ENCODE results near the gene GPC5.

GPC5 gene

DNA sequence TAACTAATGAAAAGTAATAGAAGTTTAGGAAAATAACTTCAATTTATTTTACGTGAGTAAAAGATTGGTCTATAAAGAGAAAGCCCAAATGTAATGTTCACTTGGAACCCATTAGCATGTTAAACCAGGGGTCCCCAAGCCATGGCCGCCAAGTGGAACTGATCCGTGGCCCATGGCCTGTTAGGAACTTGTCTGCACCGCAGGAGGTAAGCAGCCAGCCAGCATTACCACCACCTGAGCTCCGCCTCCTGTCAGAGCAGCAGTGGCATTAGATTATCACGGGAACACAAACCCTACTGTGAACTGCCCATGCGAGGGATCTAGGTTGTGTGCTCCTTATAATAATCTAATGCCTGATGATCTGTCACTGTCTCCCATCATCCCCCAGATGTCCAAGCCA is 1009.4 kb downstream of the GPC5 start:
- DNase-seq (ENCODE audit: extremely low read depth, insufficient read length) = no peak
- no peaks in the 10 kb centered on the region for H3K27me3 ChIP-seq (replicated peaks; ENCODE audit: control insufficient read depth, insufficient read depth, low read length)
- H3K4me3 ChIP-seq (replicated peaks; ENCODE audit: low read depth, low read length) = no peak overlapping the region
- TF ChIP-seq, protein P1, sequence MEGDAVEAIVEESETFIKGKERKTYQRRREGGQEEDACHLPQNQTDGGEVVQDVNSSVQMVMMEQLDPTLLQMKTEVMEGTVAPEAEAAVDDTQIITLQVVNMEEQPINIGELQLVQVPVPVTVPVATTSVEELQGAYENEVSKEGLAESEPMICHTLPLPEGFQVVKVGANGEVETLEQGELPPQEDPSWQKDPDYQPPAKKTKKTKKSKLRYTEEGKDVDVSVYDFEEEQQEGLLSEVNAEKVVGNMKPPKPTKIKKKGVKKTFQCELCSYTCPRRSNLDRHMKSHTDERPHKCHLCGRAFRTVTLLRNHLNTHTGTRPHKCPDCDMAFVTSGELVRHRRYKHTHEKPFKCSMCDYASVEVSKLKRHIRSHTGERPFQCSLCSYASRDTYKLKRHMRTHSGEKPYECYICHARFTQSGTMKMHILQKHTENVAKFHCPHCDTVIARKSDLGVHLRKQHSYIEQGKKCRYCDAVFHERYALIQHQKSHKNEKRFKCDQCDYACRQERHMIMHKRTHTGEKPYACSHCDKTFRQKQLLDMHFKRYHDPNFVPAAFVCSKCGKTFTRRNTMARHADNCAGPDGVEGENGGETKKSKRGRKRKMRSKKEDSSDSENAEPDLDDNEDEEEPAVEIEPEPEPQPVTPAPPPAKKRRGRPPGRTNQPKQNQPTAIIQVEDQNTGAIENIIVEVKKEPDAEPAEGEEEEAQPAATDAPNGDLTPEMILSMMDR (IDR thresholded peaks at IDR 0.05; ENCODE audit: insufficient read depth, low read length, poor library complexity, severe bottlenecking) = no peak
- no peaks in the 10 kb centered on the region for H3K36me3 ChIP-seq (ENCODE audit: control insufficient read depth, insufficient read depth, low read length)

DNA sequence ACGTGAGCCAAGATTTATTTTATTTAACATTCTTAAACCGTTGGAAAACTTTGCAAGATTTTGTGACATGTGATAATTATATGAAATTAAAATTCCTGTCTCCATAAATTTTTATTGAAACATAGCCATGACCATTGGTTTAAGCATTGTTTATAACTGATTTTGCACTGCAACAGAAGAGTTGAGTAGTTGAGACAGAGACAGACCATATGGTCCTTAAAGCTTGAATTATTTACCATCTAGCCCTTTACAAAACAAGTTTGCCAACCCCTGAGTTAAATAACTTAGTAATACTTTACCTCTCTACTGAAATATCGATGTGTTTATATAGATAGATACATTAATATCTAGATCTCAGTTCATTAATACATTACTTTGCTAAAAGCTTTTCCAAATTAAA is 1014.1 kb downstream of the GPC5 start:
- DNase-seq (ENCODE audit: extremely low read depth, insufficient read length) = no peak
- no peaks in the 10 kb centered on the region for H3K27me3 ChIP-seq (replicated peaks; ENCODE audit: control insufficient read depth, insufficient read depth, low read length)
- TF ChIP-seq, protein P1 (IDR thresholded peaks at IDR 0.05; ENCODE audit: insufficient read depth, low read length, poor library complexity, severe bottlenecking) = no peak
- H3K36me3 ChIP-seq (ENCODE audit: control insufficient read depth, insufficient read depth, low read length) = no peaks in the 10 kb centered on the region
- H3K4me3 ChIP-seq (replicated peaks; ENCODE audit: low read depth, low read length) = no peak overlapping the region

- no peaks in the 10 kb centered on the region for H3K36me3 ChIP-seq (ENCODE audit: control insufficient read depth, insufficient read depth, low read length)
- H3K27me3 ChIP-seq (replicated peaks; ENCODE audit: control insufficient read depth, insufficient read depth, low read length) = no peaks in the 10 kb centered on the region
- TF ChIP-seq, protein P1 (IDR thresholded peaks at IDR 0.05; ENCODE audit: insufficient read depth, low read length, poor library complexity, severe bottlenecking) = no peak
- H3K4me3 ChIP-seq (replicated peaks; ENCODE audit: low read depth, low read length) = no peak overlapping the region
- no peak for DNase-seq (ENCODE audit: extremely low read depth, insufficient read length)
Measured at GRCh38 chr13:92412996-92413395, 1014.6 kb downstream of the GPC5 start.

- H3K36me3 ChIP-seq (ENCODE audit: control insufficient read depth, insufficient read depth, low read length) = no peaks in the 10 kb centered on the region
- H3K27me3 ChIP-seq (replicated peaks; ENCODE audit: control insufficient read depth, insufficient read depth, low read length) = no peaks in the 10 kb centered on the region
- DNase-seq (ENCODE audit: extremely low read depth, insufficient read length) = no peak
- TF ChIP-seq, protein P1 (IDR thresholded peaks at IDR 0.05; ENCODE audit: insufficient read depth, low read length, poor library complexity, severe bottlenecking) = no peak
- no peak overlapping the region for H3K4me3 ChIP-seq (replicated peaks; ENCODE audit: low read depth, low read length)
Measured at GRCh38 chr13:92413452-92413851, 1015.0 kb downstream of the GPC5 start.

DNA sequence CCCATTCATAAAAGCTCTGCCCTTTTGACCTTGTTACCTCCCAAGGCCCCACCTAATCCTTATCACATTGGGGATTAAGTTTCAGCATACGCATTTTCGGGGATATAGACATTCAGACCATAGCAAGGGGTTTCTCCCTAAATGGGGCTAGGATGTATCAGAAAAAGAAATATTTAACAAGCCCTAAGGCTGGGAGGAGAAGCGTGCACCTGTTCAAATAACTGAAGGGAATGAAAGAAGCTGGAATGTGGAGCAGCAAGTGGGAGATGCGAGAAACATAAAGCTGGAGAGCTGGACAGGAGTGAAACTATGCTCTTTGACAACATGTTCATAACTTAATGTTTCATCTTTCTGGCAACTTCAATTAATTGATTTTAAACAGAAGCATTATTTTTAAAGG is 1016.4 kb downstream of the GPC5 start:
- H3K36me3 ChIP-seq (ENCODE audit: control insufficient read depth, insufficient read depth, low read length) = no peaks in the 10 kb centered on the region
- H3K27me3 ChIP-seq (replicated peaks; ENCODE audit: control insufficient read depth, insufficient read depth, low read length) = no peaks in the 10 kb centered on the region
- TF ChIP-seq, protein P1 (IDR thresholded peaks at IDR 0.05; ENCODE audit: insufficient read depth, low read length, poor library complexity, severe bottlenecking) = no peak
- no peak overlapping the region for H3K4me3 ChIP-seq (replicated peaks; ENCODE audit: low read depth, low read length)
- no peak for DNase-seq (ENCODE audit: extremely low read depth, insufficient read length)

DNA sequence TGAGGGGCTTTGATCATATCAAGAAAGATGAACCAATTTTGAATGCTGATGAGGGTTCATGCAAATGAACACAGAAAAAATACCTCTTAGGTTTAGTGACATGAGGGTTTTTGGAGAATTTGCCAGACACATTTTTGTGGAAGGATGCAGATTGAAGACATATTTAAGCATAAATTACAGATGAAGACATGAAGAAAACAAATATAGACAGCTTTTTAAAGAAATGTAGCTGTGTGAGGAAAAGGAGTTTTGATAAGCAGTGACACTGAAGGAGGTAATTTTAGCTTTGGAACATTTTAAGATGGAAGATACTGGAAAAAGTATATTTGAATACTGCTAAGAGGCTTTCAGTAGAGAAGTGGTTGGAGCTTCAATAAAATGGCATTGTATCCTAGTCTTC is 1017.4 kb downstream of the GPC5 start:
- DNase-seq (ENCODE audit: extremely low read depth, insufficient read length) = no peak
- TF ChIP-seq, protein P1 (IDR thresholded peaks at IDR 0.05; ENCODE audit: insufficient read depth, low read length, poor library complexity, severe bottlenecking) = no peak
- H3K4me3 ChIP-seq (replicated peaks; ENCODE audit: low read depth, low read length) = no peak overlapping the region
- no peaks in the 10 kb centered on the region for H3K27me3 ChIP-seq (replicated peaks; ENCODE audit: control insufficient read depth, insufficient read depth, low read length)
- no peaks in the 10 kb centered on the region for H3K36me3 ChIP-seq (ENCODE audit: control insufficient read depth, insufficient read depth, low read length)

Data from GM06990 (cell line).